RKO (cell line): ENCODE data around the gene MOSPD2.

Experiments used
- DNase-seq: peaks from one replicate; pipeline ENCODE4 v3.0.0-alpha.2; 2016; ENCODE audit warnings: low spot score

The MOSPD2 gene

DNA sequence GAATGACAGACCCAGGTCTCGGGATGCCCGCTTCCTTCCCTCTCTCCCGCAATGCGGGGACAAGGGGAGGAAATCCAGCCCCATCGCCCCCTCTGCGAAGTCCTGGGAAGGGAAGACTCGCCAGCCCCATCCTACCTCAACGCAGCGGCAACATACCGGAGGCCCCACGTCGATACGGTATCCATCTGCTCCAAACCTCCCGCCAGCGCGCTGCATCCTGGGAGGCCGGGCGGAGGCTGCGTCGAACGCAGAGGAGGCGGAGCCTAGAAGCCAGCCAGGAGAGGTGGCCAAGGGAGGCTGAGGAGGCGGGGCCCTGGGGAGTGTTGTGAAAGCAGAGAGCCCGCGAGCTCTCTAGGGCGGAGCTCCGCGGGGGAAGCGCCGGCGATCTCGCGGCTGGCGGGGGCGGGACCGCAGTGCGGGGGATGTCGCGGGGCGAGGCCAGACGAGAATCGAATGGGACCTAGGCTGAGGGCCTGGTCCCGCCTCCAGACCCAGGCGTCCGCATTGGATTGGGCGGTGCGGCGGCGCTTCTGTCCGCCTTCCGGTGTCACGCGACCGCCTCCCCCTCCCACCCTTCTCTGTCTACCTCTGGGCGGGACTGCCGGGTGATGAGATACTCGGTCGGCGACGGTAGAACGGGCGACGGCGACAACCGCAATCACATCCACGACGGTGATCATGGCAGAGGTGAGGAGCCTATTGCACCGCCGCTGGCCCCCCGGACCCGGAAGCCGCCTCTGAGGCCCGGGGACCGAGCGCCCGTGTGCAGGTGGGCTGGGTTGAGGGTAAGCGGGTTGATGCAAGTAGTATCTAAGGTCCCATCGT, at the start of gene MOSPD2, which contains the start of gene FANCB:
MOSPD2 (plus strand) TSS at position 571 of the 825 bp plus-strand sequence; CDS start at position 679, 108 bp downstream.
FANCB (minus strand) TSS at position 219 of the 825 bp plus-strand sequence. CDS start 7,559 bp downstream, outside the sequence.
- DNase-seq, result peak; percentile 91

DNA sequence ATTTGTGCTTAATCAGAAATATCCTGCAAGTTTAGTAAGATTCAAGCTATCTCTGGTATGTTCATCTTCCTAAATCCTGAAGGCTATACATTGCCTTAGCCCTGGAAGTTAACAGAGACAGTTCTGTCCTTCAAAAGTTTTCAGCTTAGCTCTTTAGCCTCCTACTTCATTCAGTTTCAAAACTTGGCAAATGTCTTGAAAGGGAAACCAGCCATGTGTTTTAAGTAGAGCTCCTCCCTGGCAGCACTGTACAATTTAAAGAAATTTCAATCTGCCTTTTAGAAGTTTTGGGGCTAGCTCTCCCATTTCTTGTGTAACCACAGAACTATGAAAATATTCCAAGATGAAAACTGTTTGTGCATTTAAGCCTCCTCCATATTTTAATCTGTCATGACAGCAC, 47.4 kb upstream of the MOSPD2 start:
- DNase-seq, result no peak

DNA sequence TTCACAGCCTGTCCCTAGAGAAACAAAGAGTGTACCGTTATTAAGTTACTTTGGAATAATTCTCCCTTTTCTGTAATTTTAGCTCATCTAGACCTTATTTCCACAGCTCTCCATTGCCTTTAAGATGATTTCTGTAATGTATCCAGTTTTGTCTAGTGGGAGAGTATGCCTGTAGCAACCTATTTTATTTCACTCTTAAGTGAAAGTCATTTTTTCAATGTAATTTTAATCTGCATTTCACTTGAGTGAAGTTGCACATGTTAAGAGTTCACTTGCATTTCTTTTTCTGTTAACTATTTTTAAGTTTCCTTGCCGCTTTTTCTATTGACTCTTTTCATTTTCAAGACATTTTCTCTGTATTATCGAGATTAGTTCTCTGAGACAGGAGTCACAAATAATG, 46.9 kb upstream of the MOSPD2 start:
- no peak for DNase-seq

DNA sequence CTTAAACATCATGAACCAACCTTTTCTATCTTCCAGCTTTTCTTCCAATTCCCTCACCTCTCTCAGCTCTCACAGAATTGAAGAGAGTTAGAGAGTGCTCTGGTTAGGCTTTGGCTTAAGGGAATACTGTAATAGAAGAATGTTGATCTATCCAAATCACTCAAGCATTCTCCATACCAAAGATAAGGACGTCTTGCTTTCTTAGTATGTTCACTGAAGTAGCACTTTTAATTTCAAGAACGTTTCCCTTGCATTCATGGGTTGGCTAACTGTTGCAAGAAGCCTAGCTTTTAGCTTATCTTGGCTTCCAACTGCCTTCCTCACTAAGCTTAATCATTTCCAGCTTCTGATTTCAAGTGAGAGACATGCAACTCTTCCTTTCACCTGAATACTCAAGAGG, 43.6 kb upstream of the MOSPD2 start:
- DNase-seq, result no peak

DNA sequence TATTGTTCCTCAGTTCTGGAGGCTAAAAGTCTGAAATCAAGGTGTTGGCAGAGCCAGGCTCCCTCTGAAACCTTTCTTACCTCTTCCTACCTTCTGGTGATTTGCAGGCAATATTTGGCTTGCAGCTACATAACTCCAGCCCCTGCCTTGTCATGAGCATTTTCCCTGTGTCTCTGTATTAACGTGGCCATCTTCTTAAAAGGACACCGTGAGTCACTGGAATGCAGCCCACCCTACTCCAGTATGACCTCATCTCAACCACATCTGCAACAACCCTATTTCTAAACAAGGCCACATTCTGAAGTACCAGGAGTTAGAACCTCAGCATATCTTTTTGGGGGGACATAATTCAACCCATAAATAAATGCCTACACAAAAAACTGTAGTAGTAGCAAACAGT, 41.1 kb upstream of the MOSPD2 start:
- no peak for DNase-seq

DNA sequence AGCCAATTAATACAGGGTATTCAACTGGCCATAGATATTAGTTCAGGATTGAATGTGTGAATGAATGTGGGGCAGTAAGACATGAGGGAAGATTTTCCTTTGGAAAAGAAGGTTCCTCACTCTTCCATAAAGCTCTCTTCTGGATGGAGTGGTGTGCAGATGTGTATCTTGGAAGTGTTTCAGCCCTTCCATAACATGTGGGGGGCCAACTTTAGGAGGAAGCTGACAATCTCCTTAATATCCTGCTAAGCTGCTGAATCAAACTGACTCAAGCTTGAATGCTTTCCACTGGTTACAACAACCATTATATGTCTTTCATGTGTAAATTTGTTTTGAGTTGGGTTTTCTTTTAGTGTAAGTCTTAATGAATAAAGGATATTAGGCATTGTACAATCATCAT, 40.6 kb upstream of the MOSPD2 start:
- no peak for DNase-seq

DNA sequence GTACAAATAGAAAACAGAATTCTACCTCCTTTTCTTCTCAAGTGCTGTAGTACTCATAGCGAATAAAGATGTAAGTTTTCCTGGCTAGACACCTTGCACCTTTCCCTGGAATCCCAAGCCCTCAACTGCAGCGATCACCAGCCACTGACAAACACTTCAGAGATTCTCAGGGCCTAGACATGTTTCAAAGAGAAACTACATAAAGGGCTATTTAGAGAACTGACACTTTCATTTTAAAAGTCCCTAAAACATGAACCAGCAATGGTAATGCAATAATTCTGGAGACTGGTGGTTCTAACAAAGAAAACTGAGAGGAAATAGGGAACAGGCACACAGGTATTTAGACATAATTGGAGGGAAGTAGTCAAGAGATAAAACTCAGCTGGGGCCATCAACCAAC, 36.1 kb upstream of the MOSPD2 start:
- no peak for DNase-seq

DNA sequence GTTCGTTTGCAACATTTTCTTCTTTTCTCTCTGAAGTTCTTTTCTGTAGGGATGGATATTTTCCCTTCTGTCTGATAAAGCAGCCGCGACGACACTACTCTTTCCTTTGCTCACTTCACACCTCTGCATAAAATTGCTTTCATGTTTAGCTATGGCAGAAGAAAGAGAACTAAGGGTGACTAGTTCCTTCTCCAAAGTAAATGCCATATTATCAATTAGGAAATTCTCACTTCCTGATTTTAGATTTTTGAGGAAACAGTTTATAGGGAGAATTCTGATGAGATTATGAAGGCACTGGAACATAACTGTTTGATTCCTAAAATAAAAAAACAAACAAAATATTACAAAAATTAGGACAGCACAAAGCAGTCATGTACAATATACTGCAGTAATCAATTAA, 29.6 kb upstream of the MOSPD2 start:
- DNase-seq, result no peak

DNA sequence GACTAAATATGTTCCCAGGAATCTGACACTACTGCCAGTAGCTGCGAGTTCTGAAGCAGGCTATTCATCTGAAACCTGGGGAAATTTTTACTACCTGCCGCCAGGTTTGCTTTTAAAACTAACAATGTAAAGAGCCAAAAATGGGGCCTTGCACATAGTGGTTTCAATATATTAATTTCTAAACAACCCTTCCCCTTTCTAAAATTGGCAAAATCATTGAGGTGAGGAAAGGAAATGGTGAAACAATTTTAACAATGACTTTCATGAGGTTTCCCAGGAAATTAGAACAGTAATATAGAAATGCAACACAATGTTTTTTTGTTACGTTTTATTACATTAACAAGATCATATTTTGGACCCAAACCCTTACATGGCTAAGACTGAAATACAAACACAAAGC, 21.7 kb upstream of the MOSPD2 start:
- no peak for DNase-seq

DNA sequence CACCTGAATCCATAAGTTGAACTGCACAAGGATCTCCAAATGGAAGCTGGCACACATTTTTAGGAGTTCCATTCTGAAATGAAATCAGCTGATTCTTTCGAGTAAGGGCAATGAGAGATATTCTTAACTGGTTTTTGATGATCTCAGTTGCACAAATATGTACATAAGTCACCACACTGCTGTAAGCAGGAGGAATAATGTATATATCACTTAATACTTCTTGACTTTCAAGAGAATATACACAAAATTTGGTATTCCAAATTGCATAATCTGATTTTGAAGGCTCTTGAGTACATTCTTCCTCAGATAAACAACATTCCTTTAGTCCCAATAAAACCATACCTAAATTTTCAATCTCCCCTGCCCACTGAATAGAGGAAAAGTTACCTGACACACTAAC, 8.6 kb upstream of the MOSPD2 start:
- no peak for DNase-seq

DNA sequence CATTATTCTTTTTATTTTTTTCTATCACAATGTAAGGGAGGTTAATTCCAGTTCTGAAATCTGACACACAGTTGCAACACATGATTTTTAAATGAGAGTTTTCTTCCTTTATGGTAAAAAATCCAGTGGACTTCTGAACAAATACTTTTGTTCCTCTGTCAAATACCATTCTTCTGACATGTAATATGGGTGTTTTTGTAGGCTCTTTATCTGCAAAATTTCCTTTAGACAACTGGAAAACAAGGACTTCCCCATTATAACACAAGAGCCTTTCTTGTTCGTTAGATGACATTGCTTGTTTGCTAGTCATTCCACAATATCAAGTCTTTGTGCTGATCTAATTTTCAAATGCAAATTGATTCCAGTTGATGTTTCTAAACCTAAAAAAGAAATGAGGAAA, 8.0 kb upstream of the MOSPD2 start:
- DNase-seq, result no peak

DNA sequence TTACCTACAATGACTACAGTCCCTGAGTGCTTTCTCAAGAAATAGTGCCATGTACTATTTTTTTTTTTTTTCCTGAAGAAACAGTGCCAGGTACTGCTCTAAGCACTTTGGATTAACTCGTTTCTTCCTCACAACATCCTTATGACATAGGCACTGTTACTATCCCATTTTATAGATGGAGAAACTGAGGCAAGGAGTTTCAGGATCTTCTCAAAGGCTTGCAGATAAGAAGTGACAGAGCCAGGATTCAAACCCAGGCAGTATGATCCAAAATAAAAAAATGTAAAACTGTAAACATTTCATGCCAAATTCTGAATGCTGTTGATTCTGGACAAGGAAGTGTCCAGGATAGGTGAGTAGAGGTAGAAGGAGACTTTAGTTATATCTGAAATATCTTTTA, 1.5 kb upstream of the MOSPD2 start:
- DNase-seq, result no peak

DNA sequence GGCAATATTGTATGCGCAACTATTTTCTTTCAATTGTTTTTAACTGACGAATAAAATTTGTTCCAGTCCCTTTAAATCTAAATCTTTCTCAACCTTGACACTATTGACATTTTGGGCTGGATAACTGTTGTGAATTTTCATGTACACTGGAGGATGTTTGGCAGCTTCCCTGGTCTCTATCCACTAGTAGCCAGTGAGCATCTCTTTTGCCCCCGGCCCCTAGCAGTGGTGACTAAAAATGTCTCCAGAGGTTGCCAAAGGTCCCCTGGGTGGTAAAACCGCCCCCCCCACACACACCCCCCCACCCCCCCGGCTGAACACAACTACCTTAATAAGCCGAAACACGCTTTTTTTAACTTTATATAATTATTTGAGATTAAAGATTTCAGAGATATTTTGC, 866 bp upstream of the MOSPD2 start:
- peak; percentile 30 for DNase-seq

DNA sequence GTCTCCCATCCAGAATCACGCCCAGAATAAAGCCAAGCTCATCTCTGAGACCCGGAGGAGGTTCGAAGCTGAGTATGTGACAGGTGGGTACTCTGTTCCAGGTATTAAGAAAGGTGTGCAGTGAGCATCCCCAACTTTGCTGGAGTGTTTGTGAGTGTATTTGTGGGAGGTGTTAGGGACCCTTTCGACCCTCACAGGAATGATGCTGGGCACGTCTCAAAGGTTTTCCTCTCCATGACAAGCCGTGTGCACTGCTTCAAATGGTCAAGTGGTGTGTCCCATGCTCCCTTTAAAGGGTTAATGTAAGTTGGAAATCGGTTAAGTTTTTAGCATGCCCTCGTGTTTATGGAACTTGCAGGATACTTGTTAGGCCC, 442 bp downstream of the MOSPD2 start:
- no peak for DNase-seq

DNA sequence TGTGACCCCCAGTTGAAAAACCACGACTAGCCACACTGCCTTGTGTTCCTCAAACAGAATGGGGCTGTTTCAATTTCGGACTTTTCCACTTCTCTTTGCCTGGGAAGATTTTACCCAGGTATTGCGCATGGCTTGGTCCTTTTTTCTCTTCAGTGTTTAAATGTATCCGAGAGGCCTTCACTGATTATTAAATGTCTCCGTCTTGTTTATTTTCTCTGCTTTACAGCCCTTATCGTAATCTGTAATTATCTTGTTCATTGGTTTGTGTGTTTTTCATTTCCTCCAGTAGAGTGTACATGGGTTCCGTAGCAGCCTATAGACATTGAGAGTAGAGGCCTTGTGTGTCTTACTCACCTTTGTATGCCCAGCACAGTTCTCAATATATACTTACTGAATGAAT, 2.4 kb downstream of the MOSPD2 start:
- DNase-seq, result no peak

DNA sequence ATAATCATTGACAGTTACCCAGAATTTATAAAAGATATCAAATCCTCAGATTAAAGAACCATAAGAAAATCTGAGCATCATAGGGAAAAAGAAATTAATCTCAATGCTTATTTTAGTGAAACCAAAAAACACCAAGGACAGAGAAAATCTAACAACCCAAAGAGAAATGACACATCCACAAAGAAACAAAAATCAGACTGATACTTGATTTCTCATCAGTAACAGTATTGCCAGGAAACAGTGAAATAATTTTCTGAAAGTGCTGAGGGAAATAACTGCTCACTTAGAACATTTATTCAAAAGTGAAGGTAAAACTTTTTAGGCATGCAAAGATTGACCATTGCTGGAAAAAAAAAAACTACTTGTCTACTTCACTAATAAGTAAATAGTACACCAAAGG, 10.6 kb downstream of the MOSPD2 start:
- DNase-seq, result no peak

DNA sequence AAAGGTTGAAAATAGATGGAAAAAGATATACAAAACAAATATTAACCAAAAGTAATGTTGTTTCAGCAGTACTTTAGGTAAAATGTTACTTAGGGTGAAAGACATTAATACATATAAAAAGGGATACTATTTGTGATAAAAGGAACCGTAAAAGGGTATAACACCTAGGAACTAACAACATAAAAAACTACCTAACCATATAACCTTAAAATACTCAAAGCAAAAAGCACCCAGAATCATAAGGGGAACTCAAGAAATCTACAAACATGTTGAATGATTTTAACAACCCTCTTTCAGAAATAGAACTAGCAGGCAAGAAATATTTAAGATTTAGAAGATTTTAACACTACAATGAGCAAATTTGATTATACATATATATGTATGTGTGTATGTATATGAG, 11.5 kb downstream of the MOSPD2 start:
- no peak for DNase-seq

DNA sequence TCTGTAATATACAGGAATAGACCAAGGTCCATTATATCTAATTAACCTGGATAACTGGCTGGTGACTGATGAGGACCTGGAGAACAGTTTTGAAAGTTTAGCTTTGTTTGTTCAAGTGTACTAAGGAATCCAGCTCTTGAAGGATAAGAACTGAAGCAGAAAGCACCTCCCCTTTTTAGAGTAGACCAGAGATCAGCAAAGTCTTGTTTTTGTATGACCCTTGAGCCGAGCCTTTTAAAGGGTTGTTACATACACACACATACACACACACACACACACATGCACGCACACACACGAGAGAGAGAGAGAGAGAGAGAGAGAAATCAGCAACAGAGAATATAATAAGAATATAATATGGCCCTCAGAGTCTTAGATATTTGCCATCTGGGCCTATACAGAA, 13.0 kb downstream of the MOSPD2 start:
- DNase-seq, result no peak

DNA sequence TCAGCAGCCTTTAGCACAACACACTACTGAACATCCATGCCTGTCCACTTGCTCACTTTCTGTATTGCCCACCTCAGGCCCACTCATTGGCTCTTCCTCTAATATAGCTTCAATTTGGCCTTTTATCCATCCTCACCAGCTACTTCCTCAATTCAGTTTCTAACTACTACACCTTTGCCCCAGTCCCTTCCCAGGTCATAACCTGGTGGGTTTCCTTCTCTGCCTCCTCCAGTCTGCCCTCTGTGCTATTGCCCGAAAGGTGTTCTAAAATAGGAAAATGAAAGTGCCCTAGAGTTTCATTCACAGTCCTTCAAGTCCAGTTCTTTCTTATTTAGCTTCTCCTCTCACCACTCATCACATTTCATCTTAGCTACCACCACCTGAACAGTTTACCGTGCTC, 23.1 kb downstream of the MOSPD2 start:
- DNase-seq, result no peak

DNA sequence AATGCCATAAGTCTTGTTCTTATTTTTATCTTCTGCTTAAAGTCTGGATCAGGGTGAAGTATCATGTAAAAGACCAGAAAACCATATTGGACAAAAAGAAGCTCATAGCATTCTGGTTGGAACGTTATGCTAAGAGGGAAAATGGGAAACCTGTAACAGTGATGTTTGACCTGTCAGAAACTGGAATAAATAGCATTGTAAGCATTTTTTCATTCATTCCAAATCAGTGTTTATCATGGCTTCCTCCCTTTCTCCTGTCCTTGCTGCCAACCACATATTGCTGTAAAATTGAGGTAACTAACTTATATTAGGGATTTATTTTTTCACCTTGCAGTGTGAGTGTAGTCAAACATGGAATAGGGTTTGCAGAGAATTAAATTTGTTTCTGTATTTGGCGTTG, 23.8 kb downstream of the MOSPD2 start:
- DNase-seq, result no peak

DNA sequence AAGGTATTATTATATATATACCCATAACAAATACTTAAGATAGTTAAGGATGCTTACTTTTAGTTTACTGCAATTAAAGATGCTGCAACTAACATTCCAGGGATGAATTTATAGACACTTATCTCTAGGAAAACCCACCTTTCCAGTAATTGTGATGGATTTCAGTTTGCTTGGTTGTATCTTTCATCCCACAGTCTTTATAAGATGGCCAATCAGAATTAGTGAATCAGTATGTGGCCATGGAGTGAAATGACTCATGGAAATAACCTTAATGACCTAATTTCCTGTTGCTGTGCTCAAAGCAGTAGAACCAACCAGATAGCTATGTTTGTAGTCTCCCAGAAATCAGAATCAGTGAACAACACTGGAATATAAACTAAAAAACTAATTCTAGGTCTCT, 26.4 kb downstream of the MOSPD2 start:
- DNase-seq, result peak; percentile 84

DNA sequence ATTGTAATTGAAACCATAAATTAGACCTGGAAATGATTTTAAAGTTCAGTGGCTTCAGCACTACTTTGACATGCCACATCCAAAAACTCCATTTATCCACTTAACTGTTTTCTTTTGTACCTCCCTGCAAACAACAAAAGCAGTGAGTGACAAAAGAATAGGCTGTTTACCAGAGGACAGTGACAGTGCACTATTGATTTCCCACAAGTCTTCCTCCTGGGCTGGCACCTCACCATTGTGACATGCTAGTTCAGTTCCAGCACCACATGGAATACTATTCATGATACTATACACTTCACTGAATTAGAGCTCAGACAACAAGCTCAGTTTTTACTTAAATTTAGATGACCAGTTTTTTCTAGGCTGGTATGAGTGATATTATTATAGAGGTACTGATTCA, 29.3 kb downstream of the MOSPD2 start:
- no peak for DNase-seq

DNA sequence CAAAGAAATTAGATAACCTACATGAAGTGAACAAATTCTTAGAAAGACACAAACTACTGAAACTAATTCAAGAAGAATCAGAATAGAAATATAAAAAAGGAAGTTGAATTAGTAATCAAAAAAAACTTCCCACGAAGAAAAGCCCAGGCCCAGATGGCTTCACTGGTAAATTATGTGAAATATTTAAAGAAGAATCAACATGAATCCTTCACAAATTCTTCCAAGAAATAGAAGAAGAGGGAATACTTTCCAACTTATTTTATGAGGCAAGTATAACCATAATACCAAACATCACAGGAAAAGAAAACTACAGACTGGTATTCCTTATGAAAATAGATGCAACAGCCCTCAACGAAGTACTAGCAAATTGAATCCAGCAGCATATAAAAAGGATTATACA, 30.7 kb downstream of the MOSPD2 start:
- DNase-seq, result no peak

DNA sequence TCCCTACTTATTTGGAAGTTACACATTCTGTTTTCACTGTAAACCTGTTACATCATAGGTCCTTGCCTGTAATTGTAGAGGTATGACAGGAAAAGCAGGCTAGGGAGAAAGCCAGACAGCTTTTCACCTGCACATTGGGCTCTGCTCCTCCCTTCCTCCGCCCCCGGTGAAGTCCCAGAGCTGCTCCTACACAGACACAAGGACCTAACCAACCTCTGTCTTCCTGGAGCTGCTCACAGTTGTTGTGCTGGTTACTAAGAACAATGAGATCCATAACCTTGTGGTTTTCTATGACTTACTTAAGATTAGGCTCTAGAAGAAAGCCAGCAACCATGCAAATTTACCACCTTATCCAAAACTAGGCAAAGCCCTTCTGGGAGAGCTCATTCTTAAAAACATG, 40.0 kb downstream of the MOSPD2 start:
- DNase-seq, result no peak
